Measurements from ENCODE around the gene MED13L. TPM values are rescaled to one million over a fixed set of nuclear protein-coding genes. Genes with fewer than 3 reads are reported as not detected.

Gene MED13L
- total RNA-seq, 2 experiments from 2014 or later, result 74.7 to 76.9 TPM

DNA sequence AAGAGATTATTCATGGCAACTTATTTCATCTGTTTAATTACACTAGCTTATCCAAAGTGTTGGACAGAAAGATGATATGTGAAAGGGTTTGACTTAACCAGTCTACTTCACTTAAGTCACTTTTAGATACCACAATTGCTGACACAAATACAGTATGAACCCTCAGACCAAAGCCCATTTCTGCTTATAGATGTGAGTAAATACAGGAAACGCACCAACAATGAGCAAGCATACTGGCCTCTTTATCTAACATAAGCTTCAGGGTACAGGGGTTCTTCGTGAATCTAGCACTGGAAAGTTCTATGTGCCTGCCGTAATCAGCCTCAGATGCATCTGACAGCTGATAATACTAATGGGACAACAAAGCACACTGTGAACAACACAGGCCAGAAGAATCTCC, 209.6 kb downstream of the MED13L start:
- H3K4me1 Mint-ChIP-seq (ENCODE audit: low read depth), result peaks cover 12% of the 10 kb centered on the region
- H3K36me3 Mint-ChIP-seq (ENCODE audit: low read depth), result no peaks in the 10 kb centered on the region
- CTCF ChIA-PET, result interaction anchor here (0.6 to 1.9 kb wide), 13 partner anchors 9 to 636 kb away, joined by 3 to 11 read pairs (median 3); no protein-coding TSS in a partner anchor
- DNase-seq (no peak), ATAC-seq (no peak)
- no peaks in the 10 kb centered on the region for H3K9me3 Mint-ChIP-seq (ENCODE audit: insufficient read depth)
- H3K27me3 Mint-ChIP-seq (ENCODE audit: low read depth), result no peaks in the 10 kb centered on the region
- H3K4me3 Mint-ChIP-seq, result no peak overlapping the region
- no peak overlapping the region for H3K27ac Mint-ChIP-seq
- POLR2A ChIA-PET, result interaction anchor here (0.8 kb wide), 1 partner anchor 68 kb away, joined by 3 read pairs; no protein-coding TSS in a partner anchor

DNA sequence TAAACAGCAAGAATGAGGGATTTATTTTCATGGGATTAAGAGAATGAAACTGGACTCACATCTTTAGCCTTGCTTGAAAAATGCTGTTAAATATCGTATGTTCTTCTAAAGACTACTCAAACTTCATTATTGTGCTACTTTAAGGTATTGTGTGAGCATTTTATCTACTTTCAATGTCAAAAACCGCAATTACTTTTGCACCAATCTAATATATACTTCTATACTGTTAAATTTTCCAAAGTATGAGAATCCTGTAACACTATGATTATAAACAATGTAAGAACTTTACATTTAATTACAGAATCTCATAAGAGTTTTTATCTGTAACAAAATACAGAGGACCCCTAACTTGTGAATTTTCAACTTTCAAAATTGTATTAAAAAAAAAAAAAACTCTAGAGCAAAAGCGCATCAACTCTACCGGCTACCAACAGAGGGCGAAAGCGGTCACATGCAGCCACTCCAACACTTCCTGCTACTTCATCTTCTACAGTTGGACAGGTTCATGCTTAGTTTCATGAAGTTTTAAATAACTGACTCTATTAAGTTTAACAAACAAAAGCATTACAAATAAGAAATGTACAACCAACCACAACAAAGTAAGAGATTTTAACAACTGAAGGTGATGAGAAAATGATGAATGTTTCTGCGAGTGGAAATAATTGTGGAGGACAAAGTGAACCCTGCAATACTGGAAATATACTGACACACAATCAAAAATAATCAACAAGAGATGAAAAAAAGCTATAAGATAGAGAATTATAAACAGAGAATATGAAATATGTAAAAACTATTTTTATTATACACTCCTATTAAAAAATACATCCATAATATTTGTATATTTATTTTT, 210.9 kb downstream of the MED13L start:
- H3K4me1 Mint-ChIP-seq (ENCODE audit: low read depth), result peaks cover 14% of the 10 kb centered on the region
- no peaks in the 10 kb centered on the region for H3K27me3 Mint-ChIP-seq (ENCODE audit: low read depth)
- POLR2A ChIA-PET, result no interaction called here
- H3K36me3 Mint-ChIP-seq (ENCODE audit: low read depth), result no peaks in the 10 kb centered on the region
- no peak overlapping the region for H3K27ac Mint-ChIP-seq
- DNase-seq (peak; percentile 73), ATAC-seq (peak; percentile 69)
- H3K4me3 Mint-ChIP-seq, result no peak overlapping the region
- no peaks in the 10 kb centered on the region for H3K9me3 Mint-ChIP-seq (ENCODE audit: insufficient read depth)
- CTCF ChIA-PET, result interaction anchor here (0.6 to 1.9 kb wide), 14 partner anchors 10 to 210 kb away, joined by 3 to 11 read pairs (median 3); no protein-coding TSS in a partner anchor

DNA sequence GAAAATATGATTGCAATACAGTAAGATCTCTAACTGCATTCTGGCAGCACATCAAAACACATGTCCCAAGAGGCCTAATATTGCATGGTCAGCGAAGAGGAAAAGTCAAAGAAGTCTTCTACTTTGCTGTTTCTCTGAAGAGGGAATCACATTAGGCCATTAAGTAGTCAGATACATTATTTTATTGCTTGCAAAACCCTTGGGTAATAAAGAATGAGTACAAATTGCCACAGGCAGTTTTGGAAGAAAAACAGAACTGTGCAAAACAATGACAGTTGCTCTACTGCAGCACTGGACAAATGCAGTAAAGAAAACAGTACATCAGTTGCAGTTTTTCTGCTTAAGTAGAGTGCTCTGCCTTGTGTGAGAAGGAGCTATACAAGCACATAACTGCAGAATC, 211.9 kb downstream of the MED13L start:
- H3K4me3 Mint-ChIP-seq, result no peak overlapping the region
- no peaks in the 10 kb centered on the region for H3K36me3 Mint-ChIP-seq (ENCODE audit: low read depth)
- ATAC-seq, result no peak
- H3K27ac Mint-ChIP-seq, result no peak overlapping the region
- ChIA-PET CTCF (interaction anchor here (0.6 to 1.6 kb wide), 6 partner anchors 11 to 211 kb away, joined by 3 to 4 read pairs (median 4); no protein-coding TSS in a partner anchor), POLR2A (no interaction called here)
- no peak for DNase-seq
- no peaks in the 10 kb centered on the region for H3K9me3 Mint-ChIP-seq (ENCODE audit: insufficient read depth)
- H3K27me3 Mint-ChIP-seq (ENCODE audit: low read depth), result no peaks in the 10 kb centered on the region
- H3K4me1 Mint-ChIP-seq (ENCODE audit: low read depth), result peaks cover 20% of the 10 kb centered on the region

DNA sequence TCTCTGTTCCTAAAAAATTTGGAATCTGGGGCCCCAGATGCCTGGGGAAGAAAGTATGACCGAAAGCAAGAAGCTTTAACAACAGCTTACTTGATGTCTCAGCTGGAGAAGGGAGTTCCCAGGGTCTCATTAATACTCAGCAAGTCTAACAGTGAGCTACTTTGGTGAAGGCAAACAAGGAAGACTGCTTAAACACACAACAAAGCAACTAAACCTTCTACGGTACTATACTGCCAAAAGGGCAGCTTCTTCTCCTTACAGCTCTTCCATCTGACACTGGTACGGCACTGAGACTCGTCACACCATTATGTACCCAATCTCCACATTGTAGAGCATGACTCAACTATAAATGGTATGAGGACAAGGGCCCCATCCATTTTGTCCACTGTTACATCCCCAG, 213.0 kb downstream of the MED13L start:
- ATAC-seq (no peak), DNase-seq (no peak)
- Mint-ChIP-seq H3K27me3 (ENCODE audit: low read depth) (no peaks in the 10 kb centered on the region), H3K4me1 (ENCODE audit: low read depth) (peaks cover 29% of the 10 kb centered on the region), H3K9me3 (ENCODE audit: insufficient read depth) (no peaks in the 10 kb centered on the region), H3K36me3 (ENCODE audit: low read depth) (no peaks in the 10 kb centered on the region), H3K27ac (no peak overlapping the region), H3K4me3 (no peak overlapping the region)
- ChIA-PET CTCF (interaction anchor here (0.6 kb wide), 2 partner anchors 26 to 57 kb away, joined by 3 read pairs; no protein-coding TSS in a partner anchor), POLR2A (no interaction called here)

DNA sequence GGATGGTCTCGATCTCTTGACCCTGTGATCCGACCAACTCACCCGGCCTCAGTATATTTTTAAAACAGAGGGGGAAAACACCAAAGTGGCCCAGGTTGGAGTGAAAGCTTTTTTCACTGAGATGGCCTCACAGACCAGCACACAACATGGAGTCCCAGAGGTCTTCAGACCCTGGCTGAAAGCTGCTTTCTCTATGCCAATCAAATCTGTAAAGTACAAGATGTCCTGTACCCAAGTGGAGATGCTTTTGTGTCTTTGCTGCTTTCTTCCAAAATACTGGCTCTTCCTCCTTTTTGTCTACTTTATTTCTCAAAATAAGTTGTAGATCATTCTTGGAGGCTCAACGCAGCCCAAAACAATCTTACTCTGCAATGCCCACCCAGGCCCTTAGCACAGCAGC, 214.8 kb downstream of the MED13L start:
- Mint-ChIP-seq H3K4me3 (no peak overlapping the region), H3K9me3 (ENCODE audit: insufficient read depth) (no peaks in the 10 kb centered on the region), H3K27ac (no peak overlapping the region), H3K27me3 (ENCODE audit: low read depth) (no peaks in the 10 kb centered on the region), H3K36me3 (ENCODE audit: low read depth) (no peaks in the 10 kb centered on the region), H3K4me1 (ENCODE audit: low read depth) (peaks cover 28% of the 10 kb centered on the region)
- ATAC-seq (no peak), DNase-seq (no peak)
- ChIA-PET CTCF (interaction anchor here (1.4 kb wide), 1 partner anchor 537 kb away, joined by 3 read pairs; no protein-coding TSS in a partner anchor), POLR2A (interaction anchor here (0.9 kb wide), 1 partner anchor 9 kb away, joined by 3 read pairs; no protein-coding TSS in a partner anchor)

DNA sequence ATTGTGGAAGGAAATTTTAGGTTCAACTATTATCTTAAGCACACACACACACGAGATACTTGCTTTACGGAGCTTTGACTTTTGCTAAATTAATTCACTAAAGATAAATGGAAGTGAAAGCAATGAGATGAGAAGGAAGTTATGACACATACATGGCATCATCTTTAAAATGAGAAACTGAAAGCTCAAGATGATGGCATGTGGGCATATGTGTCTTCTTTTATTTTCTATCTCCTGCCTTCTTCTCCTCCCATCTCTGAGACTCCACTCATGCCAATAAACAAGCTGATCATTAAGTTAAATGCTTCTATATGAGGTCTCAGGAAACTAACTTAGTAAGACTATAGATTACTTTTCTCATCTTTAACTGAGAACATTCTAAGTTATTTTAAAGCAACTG, 216.7 kb downstream of the MED13L start:
- CTCF ChIA-PET, result interaction anchor here (0.7 to 1.4 kb wide), 7 partner anchors 16 to 648 kb away, joined by 3 read pairs; no protein-coding TSS in a partner anchor
- ATAC-seq, result peak; percentile 87
- POLR2A ChIA-PET, result interaction anchor here (1.1 kb wide), 1 partner anchor 111 kb away, joined by 3 read pairs; no protein-coding TSS in a partner anchor
- Mint-ChIP-seq H3K27me3 (ENCODE audit: low read depth) (no peaks in the 10 kb centered on the region), H3K36me3 (ENCODE audit: low read depth) (no peaks in the 10 kb centered on the region), H3K27ac (peak overlapping the region; percentile 91), H3K4me1 (ENCODE audit: low read depth) (peaks cover 33% of the 10 kb centered on the region), H3K4me3 (peak overlapping the region; percentile 73), H3K9me3 (ENCODE audit: insufficient read depth) (no peaks in the 10 kb centered on the region)
- no peak for DNase-seq

DNA sequence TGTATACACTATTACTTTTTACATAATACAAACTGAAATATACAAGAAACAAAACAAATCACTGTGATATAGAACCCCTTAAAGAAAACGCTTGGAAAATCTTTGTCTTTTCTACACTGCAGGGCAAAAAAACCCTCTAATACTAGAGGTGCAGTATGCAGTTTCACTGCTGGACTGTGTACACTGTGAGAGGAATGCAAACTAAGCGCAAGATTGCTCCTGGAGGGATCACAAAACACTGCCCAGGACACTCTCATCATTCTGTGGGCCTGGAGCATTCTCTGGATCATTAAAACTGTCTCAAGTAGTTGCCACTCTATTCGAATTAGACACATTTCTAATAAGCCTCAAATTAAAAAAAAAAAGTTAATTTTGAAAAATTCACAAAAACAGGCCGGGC, 217.6 kb downstream of the MED13L start:
- H3K4me3 Mint-ChIP-seq, result no peak overlapping the region
- H3K36me3 Mint-ChIP-seq (ENCODE audit: low read depth), result no peaks in the 10 kb centered on the region
- H3K4me1 Mint-ChIP-seq (ENCODE audit: low read depth), result peaks cover 38% of the 10 kb centered on the region
- ChIA-PET POLR2A (no interaction called here), CTCF (no interaction called here)
- no peaks in the 10 kb centered on the region for H3K9me3 Mint-ChIP-seq (ENCODE audit: insufficient read depth)
- peak overlapping the region; percentile 77 for H3K27ac Mint-ChIP-seq
- no peaks in the 10 kb centered on the region for H3K27me3 Mint-ChIP-seq (ENCODE audit: low read depth)
- DNase-seq (no peak), ATAC-seq (no peak)

DNA sequence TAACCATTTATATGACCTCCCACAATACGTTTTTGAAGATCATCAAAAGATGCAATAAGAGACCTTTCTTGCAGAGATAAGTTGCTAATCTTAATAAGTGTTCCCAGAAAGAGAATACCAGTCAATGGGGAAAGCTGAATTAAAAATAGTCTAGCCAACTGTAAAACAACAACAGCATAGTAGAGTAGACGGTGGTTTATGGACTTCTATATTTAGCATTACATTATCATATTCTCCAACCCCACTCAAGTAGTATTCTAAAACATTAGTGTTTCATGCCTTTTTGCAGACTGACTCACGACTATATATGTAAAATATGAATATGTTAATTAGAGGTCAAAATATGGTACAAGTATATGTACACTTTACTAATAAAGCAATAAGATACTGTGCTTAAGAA, 218.9 kb downstream of the MED13L start:
- no peak for DNase-seq
- Mint-ChIP-seq H3K27ac (no peak overlapping the region), H3K36me3 (ENCODE audit: low read depth) (no peaks in the 10 kb centered on the region), H3K27me3 (ENCODE audit: low read depth) (no peaks in the 10 kb centered on the region), H3K4me1 (ENCODE audit: low read depth) (peaks cover 43% of the 10 kb centered on the region), H3K4me3 (no peak overlapping the region), H3K9me3 (ENCODE audit: insufficient read depth) (no peaks in the 10 kb centered on the region)
- no peak for ATAC-seq
- ChIA-PET POLR2A (no interaction called here), CTCF (no interaction called here)

DNA sequence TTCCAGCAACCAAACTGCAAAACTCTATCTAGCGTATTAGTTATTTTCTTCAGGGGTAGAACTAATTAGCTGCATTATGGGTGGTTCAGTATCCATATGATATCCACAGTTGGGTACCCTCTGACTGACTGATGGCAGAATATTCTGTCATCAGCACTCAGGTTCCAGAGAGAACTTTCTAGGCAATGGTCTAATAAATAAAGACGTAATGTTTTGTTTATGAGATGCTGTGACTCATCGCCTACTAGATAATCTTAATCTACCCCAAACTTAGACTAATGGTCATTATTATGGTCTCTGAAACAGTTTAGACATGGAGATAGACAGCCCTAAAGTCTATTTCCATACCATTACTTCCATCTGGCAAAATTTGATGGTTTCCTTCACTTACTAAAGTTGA, 220.1 kb downstream of the MED13L start:
- Mint-ChIP-seq H3K4me1 (ENCODE audit: low read depth) (peaks cover 47% of the 10 kb centered on the region), H3K36me3 (ENCODE audit: low read depth) (no peaks in the 10 kb centered on the region), H3K27me3 (ENCODE audit: low read depth) (no peaks in the 10 kb centered on the region), H3K9me3 (ENCODE audit: insufficient read depth) (no peaks in the 10 kb centered on the region), H3K27ac (no peak overlapping the region), H3K4me3 (no peak overlapping the region)
- ChIA-PET POLR2A (no interaction called here), CTCF (no interaction called here)
- no peak for ATAC-seq
- no peak for DNase-seq

DNA sequence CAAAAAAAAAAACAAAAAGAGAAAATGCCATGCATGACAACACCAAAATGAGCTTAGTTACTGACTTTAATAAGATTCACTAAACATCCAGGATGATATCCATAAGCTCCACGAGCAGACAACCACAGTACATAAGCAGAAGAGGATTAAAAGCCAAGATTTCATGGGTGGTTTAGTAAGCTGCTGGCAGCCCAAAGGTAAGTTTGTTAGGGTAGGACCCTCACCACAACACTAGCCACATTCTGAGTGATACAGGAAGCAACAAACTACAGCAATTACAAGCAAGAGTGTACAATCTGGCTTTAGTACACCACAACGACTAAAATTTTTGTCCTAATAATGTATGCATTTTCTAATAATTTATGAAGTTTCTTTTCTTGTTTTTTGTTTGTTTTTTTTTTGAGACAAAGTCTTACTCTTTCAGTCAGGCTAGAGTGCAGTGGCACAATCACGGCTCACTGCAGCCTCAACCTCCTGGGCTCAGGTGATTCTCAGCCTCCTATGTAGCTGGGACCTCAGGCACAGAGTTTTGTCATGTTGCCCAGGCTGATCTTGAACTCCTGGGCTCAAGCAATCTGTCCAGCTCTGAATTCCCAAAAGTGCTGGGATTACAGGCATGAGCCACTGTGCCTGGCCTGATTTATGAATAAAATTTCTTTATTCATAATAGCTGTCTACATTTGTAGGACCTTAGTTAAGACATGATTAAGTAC, 221.4 kb downstream of the MED13L start:
- ATAC-seq (peak; percentile 43), DNase-seq (peak; percentile 48)
- Mint-ChIP-seq H3K9me3 (ENCODE audit: insufficient read depth) (no peaks in the 10 kb centered on the region), H3K27me3 (ENCODE audit: low read depth) (no peaks in the 10 kb centered on the region), H3K36me3 (ENCODE audit: low read depth) (no peaks in the 10 kb centered on the region), H3K4me1 (ENCODE audit: low read depth) (peaks cover 45% of the 10 kb centered on the region), H3K27ac (no peak overlapping the region), H3K4me3 (no peak overlapping the region)
- POLR2A ChIA-PET, result no interaction called here
- CTCF ChIA-PET, result interaction anchor here (1.1 kb wide), 1 partner anchor 11 kb away, joined by 5 read pairs; no protein-coding TSS in a partner anchor

DNA sequence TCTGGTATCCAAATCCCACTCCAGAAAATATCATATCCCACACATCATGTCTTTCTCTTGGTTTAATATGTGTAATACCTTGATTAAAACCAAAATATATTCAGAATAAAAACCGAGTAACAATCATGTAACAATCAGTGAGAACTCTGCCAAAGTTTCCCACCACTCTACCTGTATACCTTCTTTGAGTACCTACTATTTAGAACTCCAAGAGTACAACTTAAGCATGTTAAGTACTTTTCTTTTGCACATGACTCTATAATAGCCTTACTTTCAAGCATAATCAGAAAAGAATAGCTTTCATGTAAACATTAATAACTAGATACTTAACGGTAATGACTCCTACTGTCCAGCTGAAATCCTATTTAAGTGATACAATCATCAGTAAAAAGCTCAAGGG, 223.2 kb downstream of the MED13L start:
- Mint-ChIP-seq H3K27ac (no peak overlapping the region), H3K36me3 (ENCODE audit: low read depth) (no peaks in the 10 kb centered on the region), H3K9me3 (ENCODE audit: insufficient read depth) (no peaks in the 10 kb centered on the region), H3K27me3 (ENCODE audit: low read depth) (no peaks in the 10 kb centered on the region), H3K4me3 (no peak overlapping the region), H3K4me1 (ENCODE audit: low read depth) (peaks cover 36% of the 10 kb centered on the region)
- DNase-seq (no peak), ATAC-seq (no peak)
- CTCF ChIA-PET, result no interaction called here
- POLR2A ChIA-PET, result no interaction called here

All from activated CD8-positive, alpha-beta T cell treated with anti-CD3 and anti-CD28 coated beads, Interleukin-2, amount 10 ng/mL, durations not matched to agents 7 days and 5 days (primary cell).